Lower lobe of right lung (tissue), 2 donors: ENCODE results near the gene CEP128. TPM values are rescaled to one million over a fixed set of nuclear protein-coding genes. Genes with fewer than 3 reads are reported as not detected.

ENCODE experiments used
- ATAC-seq, 2 donors: fragments of 200-7000 bp; cut with Tn5 transposase; one replicate each; pipeline ENCODE4 v1.9.1; 2020 to 2022; ENCODE audit warnings: mild to moderate bottlenecking in 2 of 2, moderate library complexity in 2 of 2
- DNase-seq: peaks from one replicate; pipeline ENCODE4 v3.0.0-alpha.2; 2020
- H3K27ac ChIP-seq: fragments of 200-600 bp; one replicate; pipeline ENCODE4 v1.8.0; 2022
- H3K27me3 ChIP-seq: fragments of 200-600 bp; one replicate; pipeline ENCODE4 v1.8.0; 2022; ENCODE audit warnings: low read depth
- H3K36me3 ChIP-seq: fragments of 200-600 bp; one replicate; pipeline ENCODE4 v1.8.0; 2022; ENCODE audit warnings: mild to moderate bottlenecking
- H3K4me1 ChIP-seq: fragments of 200-600 bp; one replicate; pipeline ENCODE4 v1.8.0; 2022
- H3K4me3 ChIP-seq: fragments of 200-600 bp; one replicate; pipeline ENCODE4 v1.8.0; 2022; ENCODE audit warnings: mild to moderate bottlenecking
- H3K9me3 ChIP-seq: fragments of 200-600 bp; one replicate; pipeline ENCODE4 v1.8.0; 2022
- CTCF ChIP-seq: fragments of 200-600 bp; IDR thresholded peaks from one replicate; pipeline ENCODE4 v1.8.0; 2022; ENCODE audit warnings: antibody characterized with exemption, mild to moderate bottlenecking
- intact Hi-C: fragments of 100-400 bp; cut with DNase I; formaldehyde crosslinking; loops from one replicate; pipeline ENCODE4 v1.11.0; 2022
- total RNA-seq: library from RNA; stranded (reverse); fragmentation: NEBNext Ultra II Directional; extraction: Animal tissue kit (Norgen Biotek cat#: 25700); gene quantifications from one replicate; pipeline ENCODE4 v1.2.1, GENCODE V29; 2021
- donor health status: DM: no; HTN: yes; CAD: no; lungs with severe emphysema.

The CEP128 gene
- total RNA-seq, 1 donor from 2014 or later = 11.5 TPM

- Histone ChIP-seq H3K9me3 (peaks cover 6% of the 10 kb centered on the region), H3K36me3 (no peaks in the 10 kb centered on the region), H3K4me1 (no peaks in the 10 kb centered on the region), H3K27ac (no peak overlapping the region), H3K27me3 (no peaks in the 10 kb centered on the region), H3K4me3 (no peak overlapping the region)
- TF ChIP-seq CTCF = no peak
- DNase-seq (no peak), ATAC-seq (no peak)
- intact Hi-C loops = no loop called here
These were observed 397.2 kb downstream of the CEP128 start for GRCh38 chr14:80544366-80544765.

- Histone ChIP-seq H3K27ac (no peak overlapping the region), H3K27me3 (no peaks in the 10 kb centered on the region), H3K4me1 (no peaks in the 10 kb centered on the region), H3K9me3 (peaks cover 6% of the 10 kb centered on the region), H3K36me3 (no peaks in the 10 kb centered on the region), H3K4me3 (no peak overlapping the region)
- no peak for DNase-seq
- no peak for ATAC-seq
- TF ChIP-seq CTCF = no peak
- intact Hi-C loops = no loop called here
These were observed 398.3 kb downstream of the CEP128 start for GRCh38 chr14:80543211-80543610.

- peaks cover 6% of the 10 kb centered on the region for H3K9me3 ChIP-seq
- no peak overlapping the region for H3K4me3 ChIP-seq
- no peaks in the 10 kb centered on the region for H3K4me1 ChIP-seq
- TF ChIP-seq CTCF = no peak
- DNase-seq (no peak), ATAC-seq (no peak)
- no peak overlapping the region for H3K27ac ChIP-seq
- intact Hi-C loops = no loop called here
- H3K27me3 ChIP-seq = no peaks in the 10 kb centered on the region
- no peaks in the 10 kb centered on the region for H3K36me3 ChIP-seq
These were observed 402.7 kb downstream of the CEP128 start for GRCh38 chr14:80538633-80539375.

- no peaks in the 10 kb centered on the region for H3K4me1 ChIP-seq
- no peaks in the 10 kb centered on the region for H3K27me3 ChIP-seq
- ATAC-seq = no peak
- intact Hi-C loops = no loop called here
- no peak for DNase-seq
- H3K36me3 ChIP-seq = no peaks in the 10 kb centered on the region
- H3K27ac ChIP-seq = no peak overlapping the region
- TF ChIP-seq CTCF = no peak
- H3K9me3 ChIP-seq = peaks cover 6% of the 10 kb centered on the region
- H3K4me3 ChIP-seq = no peak overlapping the region
These were observed 403.9 kb downstream of the CEP128 start for GRCh38 chr14:80537626-80538025.

GRCh38 chr14:80536456-80536855, 405.1 kb downstream of the CEP128 start:
- Histone ChIP-seq H3K27me3 (no peaks in the 10 kb centered on the region), H3K27ac (no peak overlapping the region), H3K4me3 (no peak overlapping the region), H3K36me3 (no peaks in the 10 kb centered on the region), H3K9me3 (peaks cover 6% of the 10 kb centered on the region), H3K4me1 (no peaks in the 10 kb centered on the region)
- DNase-seq (no peak), ATAC-seq (no peak)
- intact Hi-C loops = no loop called here
- TF ChIP-seq CTCF = no peak
